Measurements from ENCODE around the gene PRKCH. TPM values are rescaled to one million over a fixed set of nuclear protein-coding genes. Genes with fewer than 3 reads are reported as not detected.

The PRKCH gene
- 100 to 1,000 TPM in 1 of 4 donors, 10 to 100 TPM in 3; 49.5 to 147 (median 59.2) TPM for total RNA-seq

DNA sequence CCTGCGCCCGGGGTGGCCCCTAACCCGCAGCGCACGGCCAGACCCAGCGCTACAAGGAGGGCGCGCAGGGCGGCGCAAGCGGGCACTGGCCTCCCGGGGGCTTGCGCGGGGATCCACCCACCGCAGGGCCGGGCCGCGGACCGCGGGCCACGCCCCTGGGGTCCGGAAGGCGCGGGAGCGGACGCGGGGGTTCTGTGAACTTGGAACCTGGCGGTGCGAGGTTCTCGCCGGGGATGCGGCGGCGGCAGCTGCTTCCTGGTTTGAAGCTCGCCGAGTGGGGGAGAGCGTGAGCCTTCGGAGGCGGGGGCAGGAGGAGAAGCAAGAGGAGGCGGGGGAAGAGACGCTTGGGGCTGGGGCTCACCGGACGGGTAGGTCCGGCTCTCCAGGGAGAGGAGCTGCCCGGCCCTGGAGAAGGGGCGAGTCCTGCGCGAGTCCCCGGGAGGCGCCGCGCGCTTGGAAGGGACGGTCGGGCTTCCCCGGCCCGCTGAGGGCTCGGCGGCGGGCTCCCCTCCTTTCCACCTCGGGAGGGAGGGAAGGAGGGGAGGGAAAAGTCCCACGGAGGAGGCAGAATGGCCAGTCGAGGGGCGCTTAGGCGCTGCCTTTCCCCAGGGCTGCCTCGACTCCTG lies at the start of gene PRKCH:
PRKCH (plus strand) TSS at position 195 of the 626 bp plus-strand sequence. CDS start 523 bp downstream, outside the sequence.
- H3K27me3 ChIP-seq = peaks cover 3% of the 10 kb centered on the region
- no peaks in the 10 kb centered on the region for H3K36me3 ChIP-seq
- peak within 1 kb of the TSS; percentile 94 for H3K27ac ChIP-seq
- H3K4me3 ChIP-seq = peak within 1 kb of the TSS; percentile 90
- WGBS = 0% methylated on average over 33 of the region's 66 CpGs
- no peaks in the 10 kb centered on the region for H3K9me3 ChIP-seq
- TF ChIP-seq POLR2A (IDR thresholded peaks at IDR 0.05) (peak in 1 of 2 donors; percentile 23), POLR2AphosphoS5 (IDR thresholded peaks at IDR 0.05) (no peak)
- TF ChIP-seq, protein P1, sequence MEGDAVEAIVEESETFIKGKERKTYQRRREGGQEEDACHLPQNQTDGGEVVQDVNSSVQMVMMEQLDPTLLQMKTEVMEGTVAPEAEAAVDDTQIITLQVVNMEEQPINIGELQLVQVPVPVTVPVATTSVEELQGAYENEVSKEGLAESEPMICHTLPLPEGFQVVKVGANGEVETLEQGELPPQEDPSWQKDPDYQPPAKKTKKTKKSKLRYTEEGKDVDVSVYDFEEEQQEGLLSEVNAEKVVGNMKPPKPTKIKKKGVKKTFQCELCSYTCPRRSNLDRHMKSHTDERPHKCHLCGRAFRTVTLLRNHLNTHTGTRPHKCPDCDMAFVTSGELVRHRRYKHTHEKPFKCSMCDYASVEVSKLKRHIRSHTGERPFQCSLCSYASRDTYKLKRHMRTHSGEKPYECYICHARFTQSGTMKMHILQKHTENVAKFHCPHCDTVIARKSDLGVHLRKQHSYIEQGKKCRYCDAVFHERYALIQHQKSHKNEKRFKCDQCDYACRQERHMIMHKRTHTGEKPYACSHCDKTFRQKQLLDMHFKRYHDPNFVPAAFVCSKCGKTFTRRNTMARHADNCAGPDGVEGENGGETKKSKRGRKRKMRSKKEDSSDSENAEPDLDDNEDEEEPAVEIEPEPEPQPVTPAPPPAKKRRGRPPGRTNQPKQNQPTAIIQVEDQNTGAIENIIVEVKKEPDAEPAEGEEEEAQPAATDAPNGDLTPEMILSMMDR (IDR thresholded peaks at IDR 0.05) = peak in 1 of 2 donors; percentile 18
- peak; percentile 91 to 93 for DNase-seq (ENCODE audit: low spot score in 2 of 2)
- H3K4me1 ChIP-seq = peaks cover 14% of the 10 kb centered on the region

DNA sequence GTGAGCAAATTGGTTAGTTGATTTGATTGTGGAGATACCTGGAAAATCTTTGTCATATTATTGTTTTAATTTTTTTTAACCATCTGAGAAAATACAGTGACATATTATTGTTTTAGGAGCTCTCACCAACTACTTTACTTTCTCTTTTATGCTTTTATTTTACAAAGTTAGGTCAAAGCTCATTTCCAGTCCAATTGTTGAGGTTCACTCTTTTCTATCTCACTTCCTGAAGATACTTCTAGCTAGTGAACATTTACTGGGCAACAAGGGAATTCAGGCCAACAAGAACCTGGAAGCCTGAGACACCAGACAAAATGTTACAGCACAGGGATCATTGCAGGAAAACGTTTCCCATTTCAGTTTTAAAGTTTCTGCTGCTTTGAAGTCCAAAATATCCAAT lies 44.1 kb upstream of the PRKCH start:
- no peaks in the 10 kb centered on the region for H3K9me3 ChIP-seq
- TF ChIP-seq EP300 (IDR thresholded peaks at IDR 0.05) = no peak
- no peak for TF ChIP-seq POLR2A (IDR thresholded peaks at IDR 0.05)
- TF ChIP-seq, protein P1 (IDR thresholded peaks at IDR 0.05) = no peak
- TF ChIP-seq POLR2AphosphoS5 (IDR thresholded peaks at IDR 0.05) = no peak
- H3K4me3 ChIP-seq = no peak overlapping the region
- H3K27ac ChIP-seq = no peak overlapping the region
- H3K4me1 ChIP-seq = peaks cover 36% of the 10 kb centered on the region
- no peaks in the 10 kb centered on the region for H3K36me3 ChIP-seq
- DNase-seq (ENCODE audit: low spot score in 2 of 2) = no peak
- WGBS = 58% methylated on average over 1 of the region's 1 CpG
- no peaks in the 10 kb centered on the region for H3K27me3 ChIP-seq

DNA sequence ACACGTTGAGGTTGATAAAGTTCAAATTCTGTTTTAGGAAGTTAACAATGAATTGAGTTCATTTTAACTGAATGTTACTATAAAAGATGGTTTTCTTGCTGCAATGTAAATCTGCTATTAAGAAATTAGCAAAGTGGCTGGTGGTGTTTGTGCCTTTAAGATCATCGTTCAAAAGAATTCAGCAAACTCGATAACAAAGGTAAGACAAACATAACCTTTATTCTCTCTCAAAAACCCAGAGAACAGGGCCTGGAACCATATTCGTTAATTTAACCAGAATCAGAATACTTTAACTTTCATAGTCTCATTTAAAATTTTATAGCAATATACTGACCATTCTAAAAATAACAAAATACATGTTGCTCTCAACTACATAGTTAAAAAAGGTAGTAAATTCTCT lies 43.6 kb upstream of the PRKCH start:
- peaks cover 36% of the 10 kb centered on the region for H3K4me1 ChIP-seq
- 74% methylated on average over 4 of the region's 4 CpGs for WGBS
- no peak overlapping the region for H3K4me3 ChIP-seq
- no peaks in the 10 kb centered on the region for H3K36me3 ChIP-seq
- no peak for DNase-seq (ENCODE audit: low spot score in 2 of 2)
- no peak overlapping the region for H3K27ac ChIP-seq
- H3K9me3 ChIP-seq = no peaks in the 10 kb centered on the region
- TF ChIP-seq POLR2A (IDR thresholded peaks at IDR 0.05) = no peak
- TF ChIP-seq POLR2AphosphoS5 (IDR thresholded peaks at IDR 0.05) = no peak
- TF ChIP-seq EP300 (IDR thresholded peaks at IDR 0.05) = no peak
- TF ChIP-seq, protein P1 (IDR thresholded peaks at IDR 0.05) = no peak
- no peaks in the 10 kb centered on the region for H3K27me3 ChIP-seq

DNA sequence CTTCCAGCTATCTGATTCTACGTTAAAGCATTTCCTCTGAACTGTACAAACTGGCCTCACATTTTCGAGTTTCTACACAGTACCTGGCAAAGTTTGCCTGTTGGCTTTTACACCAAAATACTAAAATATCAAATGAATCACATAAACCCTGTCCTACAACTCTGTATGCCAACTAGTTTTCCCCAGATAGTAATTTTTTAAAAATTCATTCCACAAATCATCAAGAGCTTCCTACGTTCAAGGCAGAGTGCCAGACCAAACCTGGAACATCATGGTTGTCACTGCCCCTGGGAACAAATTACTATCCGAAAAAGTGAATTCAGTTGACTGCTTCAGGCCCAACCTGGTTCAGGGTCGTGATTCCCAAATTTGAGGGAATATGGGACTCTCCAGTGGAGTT lies 42.3 kb upstream of the PRKCH start:
- TF ChIP-seq, protein P1 (IDR thresholded peaks at IDR 0.05) = no peak
- TF ChIP-seq EP300 (IDR thresholded peaks at IDR 0.05) (no peak), POLR2A (IDR thresholded peaks at IDR 0.05) (no peak), POLR2AphosphoS5 (IDR thresholded peaks at IDR 0.05) (no peak)
- Histone ChIP-seq H3K9me3 (no peaks in the 10 kb centered on the region), H3K27ac (peak overlapping the region; percentile 5), H3K36me3 (no peaks in the 10 kb centered on the region), H3K4me3 (peak overlapping the region; percentile 88), H3K27me3 (no peaks in the 10 kb centered on the region), H3K4me1 (peaks cover 36% of the 10 kb centered on the region)
- DNase-seq (ENCODE audit: low spot score in 2 of 2) = no peak
- WGBS = 46% methylated on average over 5 of the region's 5 CpGs

DNA sequence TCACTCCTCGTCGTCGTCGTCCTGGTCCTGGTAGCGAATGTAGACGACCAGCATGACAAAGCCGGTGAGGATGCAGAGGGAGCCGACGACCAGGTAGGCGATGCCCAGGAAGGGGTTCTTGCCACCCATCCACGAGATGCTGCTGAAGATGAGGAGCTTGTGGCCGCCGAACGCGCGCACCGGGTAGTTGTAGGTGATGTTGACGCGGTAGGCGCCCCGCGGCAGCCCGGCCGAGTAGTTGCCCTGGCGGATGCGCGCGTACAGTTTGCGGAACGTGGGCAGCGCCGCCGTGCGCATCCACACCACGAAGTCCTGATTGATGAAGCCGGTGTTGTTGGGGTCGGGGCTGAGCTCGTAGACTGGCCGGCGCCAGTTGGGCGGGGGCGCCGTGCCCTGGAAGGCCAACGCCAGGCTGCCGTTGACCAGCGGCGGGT lies 41.3 kb upstream of the PRKCH start:
- H3K27me3 ChIP-seq = no peaks in the 10 kb centered on the region
- DNase-seq (ENCODE audit: low spot score in 2 of 2) = peak in 1 of 2 donors; percentile 69
- no peaks in the 10 kb centered on the region for H3K9me3 ChIP-seq
- peak overlapping the region; percentile 88 for H3K4me3 ChIP-seq
- TF ChIP-seq POLR2A (IDR thresholded peaks at IDR 0.05) = no peak
- no peak for TF ChIP-seq EP300 (IDR thresholded peaks at IDR 0.05)
- TF ChIP-seq, protein P1 (IDR thresholded peaks at IDR 0.05) = no peak
- TF ChIP-seq POLR2AphosphoS5 (IDR thresholded peaks at IDR 0.05) = no peak
- no peaks in the 10 kb centered on the region for H3K36me3 ChIP-seq
- peaks cover 36% of the 10 kb centered on the region for H3K4me1 ChIP-seq
- H3K27ac ChIP-seq = peak overlapping the region; percentile 97
- 22% methylated on average over 27 of the region's 47 CpGs for WGBS
